Endothelial cell (in vitro differentiated cells): ENCODE measurements around the gene CELF5. TPM values are rescaled to one million over a fixed set of nuclear protein-coding genes. Genes with fewer than 3 reads are reported as not detected.
"Not testable (repeated sequence)": the region's sequence is repeated elsewhere in the genome, so short reads cannot be mapped to it uniquely, and the experiment has no call there.

Experiments
- DNase-seq: peaks from one replicate; pipeline ENCODE4 v3.0.0; 2021; ENCODE audit warnings: low spot score
- H3K27ac Mint-ChIP-seq: one replicate; pipeline ENCODE4 v1.8.0; 2021; ENCODE audit warnings: mixed read lengths, inconsistent platforms; ENCODE audit not compliant: unreplicated experiment
- H3K27me3 Mint-ChIP-seq: one replicate; pipeline ENCODE4 v1.8.0; 2021; ENCODE audit warnings: mild to moderate bottlenecking, moderate library complexity, mixed read lengths, inconsistent platforms; ENCODE audit not compliant: unreplicated experiment
- H3K36me3 Mint-ChIP-seq: one replicate; pipeline ENCODE4 v1.8.0; 2021; ENCODE audit warnings: mild to moderate bottlenecking, low read depth, mixed read lengths, inconsistent platforms; ENCODE audit not compliant: unreplicated experiment
- H3K4me1 Mint-ChIP-seq: one replicate; pipeline ENCODE4 v1.8.0; 2021; ENCODE audit warnings: mild to moderate bottlenecking, mixed read lengths, inconsistent platforms; ENCODE audit not compliant: unreplicated experiment
- H3K4me3 Mint-ChIP-seq: one replicate; pipeline ENCODE4 v1.8.0; 2021; ENCODE audit warnings: mild to moderate bottlenecking, mixed read lengths, inconsistent platforms; ENCODE audit not compliant: unreplicated experiment
- H3K9me3 Mint-ChIP-seq: one replicate; pipeline ENCODE4 v1.8.0; 2021; ENCODE audit warnings: mixed read lengths, inconsistent platforms; ENCODE audit not compliant: unreplicated experiment
- total RNA-seq: library from RNA; stranded (reverse); fragmentation: NEBNext Ultra II Directional; extraction: Animal tissue kit (Norgen Biotek cat#: 25700); gene quantifications from one replicate; pipeline ENCODE4 v1.2.1, GENCODE V29; 2021; ENCODE audit not compliant: unreplicated experiment
- TF ChIP-seq, protein P1 (sequence below): fragments of 200-600 bp; sonication (generic); IDR thresholded peaks from one replicate; pipeline ENCODE4 v1.5.0; 2021; ENCODE audit warnings: antibody characterized with exemption; ENCODE audit not compliant: unreplicated experiment

Gene CELF5
- total RNA-seq, 1 donor from 2014 or later: 0.38 TPM

DNA sequence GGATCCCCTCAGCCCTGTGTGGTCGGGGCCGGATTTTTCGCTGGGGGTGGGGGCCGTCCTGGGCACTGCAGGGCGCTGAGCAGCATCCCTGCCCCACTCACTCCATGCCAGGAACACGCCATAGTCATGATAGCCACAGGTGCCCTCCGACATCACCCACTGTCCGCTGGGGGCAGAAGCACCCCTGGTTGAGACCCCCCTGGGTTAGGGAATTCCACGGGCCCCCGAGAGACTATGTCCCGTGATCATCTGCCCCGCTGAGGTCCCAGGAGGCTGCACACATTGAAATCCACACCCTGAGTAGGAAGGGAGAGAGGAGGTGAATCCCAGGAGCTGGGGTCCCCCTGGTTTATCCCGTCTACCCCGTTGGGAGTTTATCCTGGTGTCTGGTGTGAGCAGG is 22.6 kb upstream of the CELF5 start:
- H3K4me3 Mint-ChIP-seq: no peak overlapping the region
- H3K36me3 Mint-ChIP-seq: no peaks in the 10 kb centered on the region
- no peak for DNase-seq
- H3K27ac Mint-ChIP-seq: no peak overlapping the region
- no peaks in the 10 kb centered on the region for H3K4me1 Mint-ChIP-seq
- H3K27me3 Mint-ChIP-seq: no peaks in the 10 kb centered on the region
- TF ChIP-seq, protein P1, sequence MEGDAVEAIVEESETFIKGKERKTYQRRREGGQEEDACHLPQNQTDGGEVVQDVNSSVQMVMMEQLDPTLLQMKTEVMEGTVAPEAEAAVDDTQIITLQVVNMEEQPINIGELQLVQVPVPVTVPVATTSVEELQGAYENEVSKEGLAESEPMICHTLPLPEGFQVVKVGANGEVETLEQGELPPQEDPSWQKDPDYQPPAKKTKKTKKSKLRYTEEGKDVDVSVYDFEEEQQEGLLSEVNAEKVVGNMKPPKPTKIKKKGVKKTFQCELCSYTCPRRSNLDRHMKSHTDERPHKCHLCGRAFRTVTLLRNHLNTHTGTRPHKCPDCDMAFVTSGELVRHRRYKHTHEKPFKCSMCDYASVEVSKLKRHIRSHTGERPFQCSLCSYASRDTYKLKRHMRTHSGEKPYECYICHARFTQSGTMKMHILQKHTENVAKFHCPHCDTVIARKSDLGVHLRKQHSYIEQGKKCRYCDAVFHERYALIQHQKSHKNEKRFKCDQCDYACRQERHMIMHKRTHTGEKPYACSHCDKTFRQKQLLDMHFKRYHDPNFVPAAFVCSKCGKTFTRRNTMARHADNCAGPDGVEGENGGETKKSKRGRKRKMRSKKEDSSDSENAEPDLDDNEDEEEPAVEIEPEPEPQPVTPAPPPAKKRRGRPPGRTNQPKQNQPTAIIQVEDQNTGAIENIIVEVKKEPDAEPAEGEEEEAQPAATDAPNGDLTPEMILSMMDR: no peak
- H3K9me3 Mint-ChIP-seq: no peaks in the 10 kb centered on the region

GRCh38 chr19:3202346-3202745 is 22.1 kb upstream of the CELF5 start:
- H3K9me3 Mint-ChIP-seq: no peaks in the 10 kb centered on the region
- no peaks in the 10 kb centered on the region for H3K27me3 Mint-ChIP-seq
- TF ChIP-seq, protein P1: no peak
- H3K4me1 Mint-ChIP-seq: no peaks in the 10 kb centered on the region
- DNase-seq: no peak
- H3K36me3 Mint-ChIP-seq: no peaks in the 10 kb centered on the region
- H3K27ac Mint-ChIP-seq: no peak overlapping the region
- H3K4me3 Mint-ChIP-seq: no peak overlapping the region

DNA sequence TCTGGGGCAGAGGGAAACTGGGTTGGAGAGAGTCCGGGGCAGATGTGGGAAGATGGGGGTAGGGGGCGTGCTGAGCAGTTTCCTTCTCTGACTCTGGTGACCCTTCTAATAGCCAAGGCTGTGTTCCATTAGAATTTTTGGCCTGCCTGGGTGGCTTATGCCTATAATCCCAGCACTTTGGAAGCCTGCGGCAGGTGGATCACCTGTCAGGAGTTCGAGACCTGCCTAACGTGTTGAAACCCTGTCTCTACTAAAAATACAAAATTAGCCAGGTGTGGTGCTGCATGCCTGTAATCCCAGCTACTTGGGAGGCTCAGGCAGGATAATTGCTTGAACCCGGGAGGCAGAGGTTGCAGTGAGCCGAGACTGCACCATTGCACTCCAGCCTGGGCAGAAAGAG is 21.6 kb upstream of the CELF5 start:
- H3K4me3 Mint-ChIP-seq, H3K4me1 Mint-ChIP-seq, H3K27ac Mint-ChIP-seq, H3K36me3 Mint-ChIP-seq, H3K9me3 Mint-ChIP-seq, DNase-seq, H3K27me3 Mint-ChIP-seq: not testable (repeated sequence)

GRCh38 chr19:3203805-3204645 is 20.4 kb upstream of the CELF5 start:
- H3K36me3 Mint-ChIP-seq: no peaks in the 10 kb centered on the region
- no peaks in the 10 kb centered on the region for H3K27me3 Mint-ChIP-seq
- H3K27ac Mint-ChIP-seq: no peak overlapping the region
- TF ChIP-seq, protein P1: no peak
- H3K9me3 Mint-ChIP-seq: no peaks in the 10 kb centered on the region
- no peak for DNase-seq
- no peaks in the 10 kb centered on the region for H3K4me1 Mint-ChIP-seq
- H3K4me3 Mint-ChIP-seq: no peak overlapping the region

GRCh38 chr19:3204646-3205275 is 19.7 kb upstream of the CELF5 start:
- Mint-ChIP-seq H3K36me3 (no peaks in the 10 kb centered on the region), H3K4me3 (no peak overlapping the region), H3K27ac (no peak overlapping the region), H3K4me1 (peaks cover 5% of the 10 kb centered on the region), H3K9me3 (no peaks in the 10 kb centered on the region), H3K27me3 (peaks cover 4% of the 10 kb centered on the region)
- TF ChIP-seq, protein P1: no peak
- DNase-seq: no peak
